SK-N-SH (cell line): ENCODE measurements around the gene SRGAP3. TPM values are rescaled to one million over a fixed set of nuclear protein-coding genes. Genes with fewer than 3 reads are reported as not detected.

ENCODE experiments used
- CTCF ChIA-PET: fragments of 300-600, 350-600 bp; formaldehyde crosslinking; extraction: SDS; loops from one replicate; lab custom pipeline; 2021; lab: Yijun Ruan, JAX
- POLR2A ChIA-PET: fragments of 350-600 bp; sonication (Branson Sonifier 250); formaldehyde crosslinking; extraction: SDS; loops from one replicate; lab custom pipeline; 2020; ENCODE audit warnings: antibody characterized with exemption, inconsistent platforms; lab: Yijun Ruan, JAX
- DNase-seq: peaks from one replicate; pipeline ENCODE4 v3.0.0; 2012
- H2AFZ ChIP-seq: fragments of 200-600 bp; sonication (generic); 2 replicates; pipeline ENCODE4 v1.8.1; 2016; ENCODE audit warnings: antibody characterized with exemption, mild to moderate bottlenecking, low read depth
- H3F3A ChIP-seq: fragments of 200-600 bp; sonication (generic); replicated peaks from 2 replicates; pipeline ENCODE3; 2016; ENCODE audit warnings: antibody characterized with exemption, mild to moderate bottlenecking; ENCODE audit not compliant: insufficient read depth
- H3K27ac ChIP-seq, 2 experiments: fragments of 200-500 bp in 1 of 2; fragments of 200-600 bp in 1 of 2; sonication (Bioruptor generic) in 1 of 2; sonication (generic), shearing (Covaris generic) in 1 of 2; 2 replicates each; pipeline versions ENCODE4 v1.5.1 to v1.6.1; 2014 to 2016; ENCODE audit warnings: low read depth in 2 of 2, inconsistent platforms in 1 of 2, low read length in 1 of 2, mild to moderate bottlenecking in 1 of 2, mixed read lengths in 1 of 2
- H3K27me3 ChIP-seq: fragments of 200-600 bp; sonication (generic), shearing (Covaris generic); 2 replicates; pipeline ENCODE4 v1.6.1; 2016; ENCODE audit warnings: mixed run types; ENCODE audit not compliant: insufficient read depth
- H3K36me3 ChIP-seq, 2 experiments: fragments of 200-500 bp in 1 of 2; fragments of 200-600 bp in 1 of 2; sonication (Bioruptor generic) in 1 of 2; sonication (generic) in 1 of 2; replicated peaks in 1 of 2; 2 replicates each; pipeline versions ENCODE3 to v1.5.1; 2014 to 2016; ENCODE audit warnings: low read length in 1 of 2, mild to moderate bottlenecking in 1 of 2; ENCODE audit not compliant: insufficient read depth in 2 of 2, control insufficient read depth in 1 of 2
- H3K4me1 ChIP-seq, 2 experiments: fragments of 200-500 bp in 1 of 2; fragments of 200-600 bp in 1 of 2; sonication (Bioruptor generic) in 1 of 2; sonication (generic), shearing (Covaris generic) in 1 of 2; 2 replicates each; pipeline versions ENCODE4 v1.5.1 to v1.6.1; 2014 to 2016; ENCODE audit warnings: low read depth in 1 of 2, low read length in 1 of 2, mixed run types in 1 of 2; ENCODE audit not compliant: insufficient read depth in 2 of 2, control insufficient read depth in 1 of 2
- H3K4me2 ChIP-seq: fragments of 200-600 bp; sonication (generic), shearing (Covaris generic); 2 replicates; pipeline ENCODE4 v1.6.1; 2017; ENCODE audit warnings: mixed run types
- H3K4me3 ChIP-seq, 2 experiments: fragments of 200-500 bp in 1 of 2; fragments of 200-600 bp in 1 of 2; sonication (Bioruptor generic) in 1 of 2; sonication (generic), shearing (Covaris generic) in 1 of 2; 2 replicates each; pipeline versions ENCODE4 v1.5.1 to v1.8.1; 2014 to 2016; ENCODE audit warnings: low read depth in 2 of 2, inconsistent platforms in 1 of 2, low read length in 1 of 2, mild to moderate bottlenecking in 1 of 2, mixed read lengths in 1 of 2, moderate library complexity in 1 of 2
- H3K79me2 ChIP-seq: fragments of 200-600 bp; sonication (generic); 2 replicates; pipeline ENCODE4 v1.8.1; 2017; ENCODE audit warnings: mild to moderate bottlenecking; ENCODE audit not compliant: insufficient read depth
- H3K9ac ChIP-seq: fragments of 200-600 bp; sonication (generic); 2 replicates; pipeline ENCODE4 v1.6.1; 2017; ENCODE audit warnings: mixed run types
- H3K9me2 ChIP-seq: fragments of 200-600 bp; sonication (generic); 2 replicates; pipeline ENCODE4 v1.6.1; 2017; ENCODE audit warnings: mixed run types
- H3K9me3 ChIP-seq: fragments of 200-600 bp; sonication (generic); 2 replicates; pipeline ENCODE4 v1.6.1; 2017; ENCODE audit warnings: mixed run types, mild to moderate bottlenecking, moderate library complexity
- H4K20me1 ChIP-seq: fragments of 200-600 bp; sonication (generic); 2 replicates; pipeline ENCODE4 v1.6.1; 2017; ENCODE audit warnings: mild to moderate bottlenecking, mixed run types; ENCODE audit not compliant: insufficient read depth
- CHD2 ChIP-seq: fragments of 150-350 bp; IDR thresholded peaks from 2 replicates; pipeline ENCODE4 v1.6.1; 2018; ENCODE audit warnings: low read length; ENCODE audit not compliant: partially characterized antibody
- EP300 ChIP-seq, 2 experiments: IDR thresholded peaks; 2 replicates each; pipeline versions ENCODE4 v1.4.0 to v1.6.1; 2012; ENCODE audit warnings: borderline replicate concordance in 1 of 2, low read depth in 1 of 2, low read length in 1 of 2
- EZH2phosphoT487 ChIP-seq: fragments of 200-600 bp; sonication (generic); IDR thresholded peaks from 2 replicates; pipeline ENCODE4 v1.6.1; 2017; ENCODE audit warnings: low read depth, mixed run types, mild to moderate bottlenecking, antibody characterized with exemption, moderate library complexity, borderline replicate concordance
- FOSL2 ChIP-seq: IDR thresholded peaks from 2 replicates; pipeline ENCODE4 v1.4.0; 2012; ENCODE audit warnings: low read depth, mild to moderate bottlenecking, moderate library complexity, borderline replicate concordance
- FOXJ3 ChIP-seq: sonication (generic); formaldehyde crosslinking; IDR thresholded peaks from 2 replicates; pipeline ENCODE4 v1.5.1; 2020; ENCODE audit warnings: mild to moderate bottlenecking, missing genetic modification reagents
- GABPA ChIP-seq: IDR thresholded peaks from 2 replicates; pipeline ENCODE4 v1.4.0; 2012; ENCODE audit warnings: low read depth, mild to moderate bottlenecking
- MAX ChIP-seq: IDR thresholded peaks from 2 replicates; pipeline ENCODE4 v1.4.0; 2012; ENCODE audit warnings: low read depth
- MEF2A ChIP-seq: IDR thresholded peaks from 2 replicates; pipeline ENCODE4 v1.4.0; 2012; ENCODE audit warnings: low read depth, borderline replicate concordance
- NRF1 ChIP-seq: IDR thresholded peaks from 2 replicates; pipeline ENCODE4 v1.6.1; 2012; ENCODE audit warnings: low read depth, mild to moderate bottlenecking, low read length
- RAD21 ChIP-seq: IDR thresholded peaks from 2 replicates; pipeline ENCODE4 v1.6.1; 2012; ENCODE audit warnings: mild to moderate bottlenecking, low read length
- RFX5 ChIP-seq: IDR thresholded peaks from 2 replicates; pipeline ENCODE4 v1.6.1; 2012; ENCODE audit warnings: mild to moderate bottlenecking, improper control_type of control experiment, low read length
- SIN3A ChIP-seq: IDR thresholded peaks from 2 replicates; pipeline ENCODE4 v1.6.1; 2012; ENCODE audit warnings: low read depth, mild to moderate bottlenecking, low read length, moderate library complexity, borderline replicate concordance
- SMC3 ChIP-seq: IDR thresholded peaks from 2 replicates; pipeline ENCODE4 v1.6.1; 2012; ENCODE audit warnings: low read depth, low read length, improper control_type of control experiment
- TAF1 ChIP-seq: IDR thresholded peaks from 2 replicates; pipeline ENCODE4 v1.6.1; 2012; ENCODE audit warnings: low read depth, mild to moderate bottlenecking, low read length, moderate library complexity, borderline replicate concordance
- TCF12 ChIP-seq: IDR thresholded peaks from 2 replicates; pipeline ENCODE4 v1.4.0; 2012
- WGBS: methylation state at CpG from one replicate; pipeline ENCODE4 v1.1.6; 2017; ENCODE audit warnings: low lambda C conversion rate; 5-methylcytosine and 5-hydroxymethylcytosine counted together
- polyA plus RNA-seq, 3 experiments: library from polyadenylated mRNA; depleted of rRNA; stranded (reverse); fragments of >200 nt; gene quantifications; 2 replicates each; pipeline ENCODE4 v1.2.3, GENCODE V29; 2012
- TF ChIP-seq, protein P1 (sequence below): fragments of 150-350 bp; IDR thresholded peaks from 2 replicates; pipeline ENCODE4 v1.6.1; 2017; ENCODE audit warnings: antibody characterized with exemption, low read length, low read depth, borderline replicate concordance
- TF ChIP-seq, protein P2 (sequence below): IDR thresholded peaks from 2 replicates; pipeline ENCODE4 v1.4.0; 2012; ENCODE audit warnings: low read depth, borderline replicate concordance
- TF ChIP-seq, protein P3 (sequence below): IDR thresholded peaks from 2 replicates; pipeline ENCODE4; 2012

The SRGAP3 gene
- polyA plus RNA-seq, 1 of the 3 experiments (the other 2 are of a cell fraction): 2.8 TPM

DNA sequence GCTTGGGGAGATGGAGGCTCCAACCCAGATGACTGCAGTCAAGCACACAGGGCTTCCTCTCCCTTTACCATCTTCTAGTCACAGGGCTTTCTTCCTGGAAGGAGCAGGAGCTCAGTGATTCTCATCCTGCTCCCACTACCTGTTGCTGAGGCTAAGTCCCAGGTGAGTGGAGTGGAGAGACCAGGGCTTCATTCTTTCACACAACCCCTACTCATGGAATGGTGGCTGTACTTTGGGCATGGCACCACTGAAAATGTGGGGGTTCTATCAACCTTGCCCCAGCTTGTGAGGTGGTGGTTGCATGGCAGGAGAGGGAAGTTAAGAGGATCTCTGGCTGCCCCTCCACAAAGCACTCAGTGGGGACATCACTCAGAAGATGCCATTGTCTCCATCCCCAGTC lies 249.4 kb downstream of the SRGAP3 start:
- TF ChIP-seq TCF12: no peak
- no peak for TF ChIP-seq RFX5
- TF ChIP-seq GABPA: no peak
- no peak for TF ChIP-seq NRF1
- TF ChIP-seq MEF2A: no peak
- no peak for TF ChIP-seq SMC3
- TF ChIP-seq RAD21: no peak
- TF ChIP-seq TAF1: no peak
- TF ChIP-seq EZH2phosphoT487: no peak
- TF ChIP-seq SIN3A: no peak
- Histone ChIP-seq H3K36me3 (no peaks in the 10 kb centered on the region), H3K9ac (no peak overlapping the region), H3K27ac (no peak overlapping the region), H3K4me1 (no peaks in the 10 kb centered on the region), H2AFZ (no peak overlapping the region), H3K9me2 (no peaks in the 10 kb centered on the region), H3K27me3 (no peaks in the 10 kb centered on the region), H3K4me2 (no peak overlapping the region), H3K79me2 (no peaks in the 10 kb centered on the region), H3K4me3 (no peak overlapping the region), H3K9me3 (no peaks in the 10 kb centered on the region), H4K20me1 (no peaks in the 10 kb centered on the region), H3F3A (no peaks in the 10 kb centered on the region)
- ChIA-PET POLR2A (no interaction called here), CTCF (interaction anchor here (1.5 to 6.0 kb wide), 4 partner anchors 12 to 353 kb away, joined by 3 to 50 read pairs (median 6); no protein-coding TSS in a partner anchor)
- DNase-seq: no peak

DNA sequence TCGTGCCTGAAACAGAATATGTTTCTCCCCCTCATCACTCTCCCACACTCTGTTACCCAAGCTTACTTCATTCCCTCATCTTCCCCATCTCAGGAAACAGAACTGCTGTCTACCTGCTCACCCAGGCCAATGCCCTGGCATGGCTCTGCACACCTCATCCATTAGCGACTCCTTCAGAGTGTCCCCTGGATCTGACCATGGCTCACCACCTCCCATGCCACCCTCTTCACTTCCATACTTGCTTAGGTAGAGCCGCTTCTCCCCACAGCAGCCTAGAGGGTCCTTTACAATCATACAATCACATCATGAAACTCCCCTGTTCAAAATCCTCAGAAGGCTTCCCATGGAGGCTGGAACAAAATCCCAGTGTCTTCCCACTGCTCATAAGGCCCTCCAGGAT lies 252.3 kb downstream of the SRGAP3 start:
- Histone ChIP-seq H3K4me3 (no peak overlapping the region), H3K36me3 (no peaks in the 10 kb centered on the region), H3K9me2 (no peaks in the 10 kb centered on the region), H3K27ac (no peak overlapping the region), H4K20me1 (no peaks in the 10 kb centered on the region), H3F3A (no peaks in the 10 kb centered on the region), H3K9ac (no peak overlapping the region), H3K9me3 (no peaks in the 10 kb centered on the region), H3K4me2 (no peak overlapping the region), H2AFZ (no peak overlapping the region), H3K79me2 (no peaks in the 10 kb centered on the region), H3K4me1 (no peaks in the 10 kb centered on the region), H3K27me3 (no peaks in the 10 kb centered on the region)
- POLR2A ChIA-PET: no interaction called here
- CTCF ChIA-PET: interaction anchor here (1.5 to 7.2 kb wide), 3 partner anchors 10 to 306 kb away, joined by 6 to 50 read pairs (median 42); no protein-coding TSS in a partner anchor
- no peak for DNase-seq
- 44% methylated on average over 3 of the region's 3 CpGs for WGBS
- TF ChIP-seq MEF2A (no peak), FOXJ3 (no peak), EP300 (IDR thresholded peaks at IDR 0.05; ENCODE audit: borderline replicate concordance in 1 of 2, low read depth in 1 of 2, low read length in 1 of 2) (no peak), MAX (no peak), CHD2 (no peak), FOSL2 (no peak), EZH2phosphoT487 (no peak), RFX5 (no peak), SIN3A (no peak)
- TF ChIP-seq, protein P1, sequence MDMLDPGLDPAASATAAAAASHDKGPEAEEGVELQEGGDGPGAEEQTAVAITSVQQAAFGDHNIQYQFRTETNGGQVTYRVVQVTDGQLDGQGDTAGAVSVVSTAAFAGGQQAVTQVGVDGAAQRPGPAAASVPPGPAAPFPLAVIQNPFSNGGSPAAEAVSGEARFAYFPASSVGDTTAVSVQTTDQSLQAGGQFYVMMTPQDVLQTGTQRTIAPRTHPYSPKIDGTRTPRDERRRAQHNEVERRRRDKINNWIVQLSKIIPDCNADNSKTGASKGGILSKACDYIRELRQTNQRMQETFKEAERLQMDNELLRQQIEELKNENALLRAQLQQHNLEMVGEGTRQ: no peak
- TF ChIP-seq, protein P2, sequence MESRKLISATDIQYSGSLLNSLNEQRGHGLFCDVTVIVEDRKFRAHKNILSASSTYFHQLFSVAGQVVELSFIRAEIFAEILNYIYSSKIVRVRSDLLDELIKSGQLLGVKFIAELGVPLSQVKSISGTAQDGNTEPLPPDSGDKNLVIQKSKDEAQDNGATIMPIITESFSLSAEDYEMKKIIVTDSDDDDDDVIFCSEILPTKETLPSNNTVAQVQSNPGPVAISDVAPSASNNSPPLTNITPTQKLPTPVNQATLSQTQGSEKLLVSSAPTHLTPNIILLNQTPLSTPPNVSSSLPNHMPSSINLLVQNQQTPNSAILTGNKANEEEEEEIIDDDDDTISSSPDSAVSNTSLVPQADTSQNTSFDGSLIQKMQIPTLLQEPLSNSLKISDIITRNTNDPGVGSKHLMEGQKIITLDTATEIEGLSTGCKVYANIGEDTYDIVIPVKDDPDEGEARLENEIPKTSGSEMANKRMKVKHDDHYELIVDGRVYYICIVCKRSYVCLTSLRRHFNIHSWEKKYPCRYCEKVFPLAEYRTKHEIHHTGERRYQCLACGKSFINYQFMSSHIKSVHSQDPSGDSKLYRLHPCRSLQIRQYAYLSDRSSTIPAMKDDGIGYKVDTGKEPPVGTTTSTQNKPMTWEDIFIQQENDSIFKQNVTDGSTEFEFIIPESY: no peak
- TF ChIP-seq, protein P3, sequence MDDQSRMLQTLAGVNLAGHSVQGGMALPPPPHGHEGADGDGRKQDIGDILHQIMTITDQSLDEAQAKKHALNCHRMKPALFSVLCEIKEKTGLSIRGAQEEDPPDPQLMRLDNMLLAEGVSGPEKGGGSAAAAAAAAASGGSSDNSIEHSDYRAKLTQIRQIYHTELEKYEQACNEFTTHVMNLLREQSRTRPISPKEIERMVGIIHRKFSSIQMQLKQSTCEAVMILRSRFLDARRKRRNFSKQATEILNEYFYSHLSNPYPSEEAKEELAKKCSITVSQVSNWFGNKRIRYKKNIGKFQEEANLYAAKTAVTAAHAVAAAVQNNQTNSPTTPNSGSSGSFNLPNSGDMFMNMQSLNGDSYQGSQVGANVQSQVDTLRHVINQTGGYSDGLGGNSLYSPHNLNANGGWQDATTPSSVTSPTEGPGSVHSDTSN: no peak
